OCI-LY1 (cell line): ENCODE results near the gene PIAS1.

ENCODE experiments used
- H2AFZ ChIP-seq: fragments of 200-600 bp; sonication (generic), shearing (Covaris generic); 2 replicates; pipeline ENCODE4 v1.6.0; 2014; ENCODE audit warnings: antibody characterized with exemption, mild to moderate bottlenecking, low read length
- H3F3A ChIP-seq: fragments of 200-600 bp; sonication (generic), shearing (Covaris generic); 2 replicates; pipeline ENCODE4 v1.6.0; 2014; ENCODE audit warnings: mild to moderate bottlenecking, antibody characterized with exemption, low read length, moderate library complexity; ENCODE audit not compliant: insufficient read depth
- H3K27ac ChIP-seq: fragments of 200-600 bp; sonication (generic); 2 replicates; pipeline ENCODE4 v1.5.1; 2014; ENCODE audit warnings: low read length, mixed run types, mild to moderate bottlenecking, low read depth; ENCODE audit not compliant: poor library complexity, severe bottlenecking
- H3K27me3 ChIP-seq: fragments of 200-600 bp; sonication (generic); 2 replicates; pipeline ENCODE4 v1.6.0; 2014; ENCODE audit warnings: antibody characterized with exemption, mild to moderate bottlenecking, low read length, moderate library complexity; ENCODE audit not compliant: insufficient read depth
- H3K36me3 ChIP-seq: fragments of 200-600 bp; sonication (generic); 2 replicates; pipeline ENCODE4 v1.6.1; 2014; ENCODE audit warnings: mild to moderate bottlenecking, antibody characterized with exemption, low read length, moderate library complexity, mixed read lengths; ENCODE audit not compliant: insufficient read depth
- H3K4me1 ChIP-seq: fragments of 200-600 bp; sonication (generic); 2 replicates; pipeline ENCODE4 v1.5.1; 2014; ENCODE audit warnings: mild to moderate bottlenecking, low read length, moderate library complexity; ENCODE audit not compliant: insufficient read depth, severe bottlenecking
- H3K4me2 ChIP-seq: fragments of 200-600 bp; sonication (generic), shearing (Covaris generic); 2 replicates; pipeline ENCODE4 v1.6.1; 2014; ENCODE audit warnings: low read length
- H3K4me3 ChIP-seq: fragments of 200-600 bp; sonication (generic); 2 replicates; pipeline ENCODE4 v1.5.1; 2014; ENCODE audit warnings: low read length, low read depth, mild to moderate bottlenecking, mixed read lengths; ENCODE audit not compliant: poor library complexity, severe bottlenecking
- H3K79me2 ChIP-seq: fragments of 200-600 bp; shearing (Covaris generic); 2 replicates; pipeline ENCODE4 v1.6.1; 2016; ENCODE audit warnings: mixed run types, low read length, mixed read lengths; ENCODE audit not compliant: insufficient read depth
- H3K9ac ChIP-seq: fragments of 200-600 bp; sonication (generic), shearing (Covaris generic); 2 replicates; pipeline ENCODE4 v1.6.1; 2014; ENCODE audit warnings: mild to moderate bottlenecking, low read length, mixed read lengths
- H3K9me2 ChIP-seq: fragments of 200-600 bp; sonication (generic), shearing (Covaris generic); 2 replicates; pipeline ENCODE4 v1.6.1; 2014; ENCODE audit warnings: low read depth, mild to moderate bottlenecking, low read length, mixed read lengths
- H3K9me3 ChIP-seq: fragments of 200-600 bp; shearing (Covaris generic); 2 replicates; pipeline ENCODE4 v1.6.1; 2014; ENCODE audit warnings: low read length, mixed read lengths
- H4K20me1 ChIP-seq: fragments of 200-600 bp; sonication (generic), shearing (Covaris generic); 2 replicates; pipeline ENCODE4 v1.6.0; 2016; ENCODE audit warnings: mild to moderate bottlenecking, low read length; ENCODE audit not compliant: insufficient read depth
- EZH2 ChIP-seq: fragments of 200-600 bp; sonication (generic), shearing (Covaris generic); IDR thresholded peaks from 2 replicates; pipeline ENCODE4 v1.8.0; 2017; ENCODE audit warnings: borderline replicate concordance, mixed run types, mild to moderate bottlenecking, antibody characterized with exemption, low read length, moderate library complexity, mixed read lengths
- TF ChIP-seq, protein P1 (sequence below): fragments of 200-600 bp; sonication (generic), shearing (Covaris generic); IDR thresholded peaks from 2 replicates; pipeline ENCODE4 v1.5.1; 2017; ENCODE audit warnings: mild to moderate bottlenecking, antibody characterized with exemption, low read length, moderate library complexity, mixed read lengths

Gene PIAS1

GRCh38 chr15:68152342-68152741 lies 98.2 kb downstream of the PIAS1 start:
- Histone ChIP-seq H3K79me2 (no peaks in the 10 kb centered on the region), H3K9me2 (no peaks in the 10 kb centered on the region), H3K36me3 (peaks cover 46% of the 10 kb centered on the region; the same call in 1 of the 2 replicates), H3K27ac (no peak overlapping the region), H3K9me3 (no peaks in the 10 kb centered on the region), H3K27me3 (no peaks in the 10 kb centered on the region), H4K20me1 (no peaks in the 10 kb centered on the region), H2AFZ (no peak overlapping the region), H3K4me3 (no peak overlapping the region), H3K4me1 (no peaks in the 10 kb centered on the region), H3K9ac (no peak overlapping the region), H3F3A (no peaks in the 10 kb centered on the region), H3K4me2 (no peak overlapping the region)
- TF ChIP-seq EZH2 = no peak
- TF ChIP-seq, protein P1, sequence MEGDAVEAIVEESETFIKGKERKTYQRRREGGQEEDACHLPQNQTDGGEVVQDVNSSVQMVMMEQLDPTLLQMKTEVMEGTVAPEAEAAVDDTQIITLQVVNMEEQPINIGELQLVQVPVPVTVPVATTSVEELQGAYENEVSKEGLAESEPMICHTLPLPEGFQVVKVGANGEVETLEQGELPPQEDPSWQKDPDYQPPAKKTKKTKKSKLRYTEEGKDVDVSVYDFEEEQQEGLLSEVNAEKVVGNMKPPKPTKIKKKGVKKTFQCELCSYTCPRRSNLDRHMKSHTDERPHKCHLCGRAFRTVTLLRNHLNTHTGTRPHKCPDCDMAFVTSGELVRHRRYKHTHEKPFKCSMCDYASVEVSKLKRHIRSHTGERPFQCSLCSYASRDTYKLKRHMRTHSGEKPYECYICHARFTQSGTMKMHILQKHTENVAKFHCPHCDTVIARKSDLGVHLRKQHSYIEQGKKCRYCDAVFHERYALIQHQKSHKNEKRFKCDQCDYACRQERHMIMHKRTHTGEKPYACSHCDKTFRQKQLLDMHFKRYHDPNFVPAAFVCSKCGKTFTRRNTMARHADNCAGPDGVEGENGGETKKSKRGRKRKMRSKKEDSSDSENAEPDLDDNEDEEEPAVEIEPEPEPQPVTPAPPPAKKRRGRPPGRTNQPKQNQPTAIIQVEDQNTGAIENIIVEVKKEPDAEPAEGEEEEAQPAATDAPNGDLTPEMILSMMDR = no peak

GRCh38 chr15:68154923-68155559 lies 100.9 kb downstream of the PIAS1 start:
- H3K9ac ChIP-seq = no peak overlapping the region
- no peak overlapping the region for H2AFZ ChIP-seq
- H3K27me3 ChIP-seq = no peaks in the 10 kb centered on the region
- no peaks in the 10 kb centered on the region for H3K4me1 ChIP-seq
- H4K20me1 ChIP-seq = no peaks in the 10 kb centered on the region
- peaks cover 67% of the 10 kb centered on the region for H3K36me3 ChIP-seq
- no peaks in the 10 kb centered on the region for H3K79me2 ChIP-seq
- H3K27ac ChIP-seq = no peak overlapping the region
- H3K4me2 ChIP-seq = no peak overlapping the region
- TF ChIP-seq, protein P1 = peak; percentile 86
- TF ChIP-seq EZH2 = no peak
- no peaks in the 10 kb centered on the region for H3K9me3 ChIP-seq
- H3K9me2 ChIP-seq = no peaks in the 10 kb centered on the region
- no peaks in the 10 kb centered on the region for H3F3A ChIP-seq
- H3K4me3 ChIP-seq = no peak overlapping the region

DNA sequence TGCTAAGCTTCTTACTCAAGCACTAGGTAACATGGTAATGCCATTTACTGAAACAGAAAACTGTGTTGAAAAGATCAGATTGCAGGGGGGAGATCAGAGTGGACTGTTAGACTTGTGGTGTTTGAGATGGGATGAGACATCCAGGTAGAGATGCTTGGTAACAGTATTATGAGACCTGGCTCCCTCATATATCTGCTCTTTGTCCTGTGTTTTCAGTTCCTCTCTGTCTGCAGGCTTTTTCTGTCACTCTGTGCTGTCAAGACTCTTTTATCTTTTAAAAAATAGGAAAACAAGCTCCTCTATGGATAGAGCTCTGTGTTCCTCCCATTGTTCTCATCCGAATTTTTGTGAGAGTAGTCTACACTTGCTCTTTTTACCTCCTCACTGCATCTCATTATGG lies 103.0 kb downstream of the PIAS1 start:
- Histone ChIP-seq H3K4me3 (no peak overlapping the region), H3F3A (0 out of 2 replicates have a peak, but pooled peaks cover under 1% of the 10 kb centered on the region), H3K27ac (no peak overlapping the region), H3K9ac (no peak overlapping the region), H4K20me1 (no peaks in the 10 kb centered on the region), H3K9me2 (no peaks in the 10 kb centered on the region), H3K36me3 (peaks cover 86% of the 10 kb centered on the region), H3K9me3 (peaks cover 12% of the 10 kb centered on the region), H3K4me2 (no peak overlapping the region), H2AFZ (no peak overlapping the region), H3K27me3 (no peaks in the 10 kb centered on the region), H3K79me2 (no peaks in the 10 kb centered on the region), H3K4me1 (no peaks in the 10 kb centered on the region)
- TF ChIP-seq, protein P1 = no peak
- TF ChIP-seq EZH2 = no peak
